B cell (primary cell): ENCODE results near the gene SPHK2. TPM values are rescaled to one million over a fixed set of nuclear protein-coding genes. Genes with fewer than 3 reads are reported as not detected.

Experiments used
- ATAC-seq: fragments of 200-7000 bp; cut with Tn5 transposase; one replicate; pipeline ENCODE4 v1.10.0; 2021; ENCODE audit warnings: low read depth, mild to moderate bottlenecking, moderate number of reproducible peaks, moderate library complexity
- CTCF ChIA-PET: fragments of 350-600 bp; sonication (Branson Sonifier 250); formaldehyde crosslinking; loops from one replicate; lab custom pipeline; 2021; ENCODE audit warnings: antibody characterized with exemption, inconsistent platforms; lab: Charles Lee
- POLR2A ChIA-PET: fragments of 350-600 bp; sonication (Branson Sonifier 250); formaldehyde crosslinking; loops from one replicate; lab custom pipeline; 2021; ENCODE audit warnings: antibody characterized with exemption; lab: Charles Lee
- DNase-seq: peaks from one replicate; pipeline ENCODE4 v3.0.0; 2013
- H2AFZ ChIP-seq: 2 replicates; pipeline ENCODE4 v1.6.1; 2012; ENCODE audit warnings: mild to moderate bottlenecking, low read depth, low read length; ENCODE audit not compliant: insufficient read depth, poor library complexity, severe bottlenecking
- H3K27ac ChIP-seq, 2 donors: 1 replicate in 1 of 2; 2 replicates in 1 of 2; pipeline ENCODE4 v1.5.1; 2012 to 2013; ENCODE audit warnings: low read length in 2 of 2, mild to moderate bottlenecking in 2 of 2, moderate library complexity in 1 of 2
- H3K27me3 ChIP-seq, 4 experiments: fragments of 200-600 bp in 1 of 4; sonication (generic) in 1 of 4; replicated peaks in 1 of 4; 1 replicate in 2 of 4; 2 replicates in 2 of 4; pipeline versions ENCODE4 v1.6.1 to v1.7.0; 2013 to 2016; ENCODE audit warnings: low read length in 3 of 4, mild to moderate bottlenecking in 2 of 4, mixed read lengths in 1 of 4, moderate library complexity in 1 of 4; ENCODE audit not compliant: insufficient read depth in 4 of 4, control insufficient read depth in 3 of 4; ENCODE audit errors: control extremely low read depth in 1 of 4
- H3K36me3 ChIP-seq, 2 experiments: replicated peaks in 1 of 2; 1 replicate in 1 of 2; 2 replicates in 1 of 2; pipeline versions ENCODE4 v1.6.1 to v1.7.1; 2013; ENCODE audit warnings: low read length in 1 of 2; ENCODE audit not compliant: insufficient read depth in 2 of 2, control insufficient read depth in 1 of 2; ENCODE audit errors: control extremely low read depth in 1 of 2, extremely low read depth in 1 of 2
- H3K4me1 ChIP-seq, 2 donors: fragments of 200-600 bp in 1 of 2; sonication (generic) in 1 of 2; 1 replicate in 1 of 2; 2 replicates in 1 of 2; pipeline versions ENCODE4 v1.5.1 to v1.6.1; 2013 to 2017; ENCODE audit warnings: low read length in 2 of 2; ENCODE audit not compliant: control insufficient read depth in 2 of 2, insufficient read depth in 2 of 2
- H3K4me2 ChIP-seq: replicated peaks from 2 replicates; pipeline ENCODE3; 2012; ENCODE audit warnings: mild to moderate bottlenecking, low read depth, low read length; ENCODE audit not compliant: poor library complexity, severe bottlenecking
- H3K4me3 ChIP-seq, 5 experiments: fragments of 200-600 bp in 1 of 5; sonication (generic) in 1 of 5; 1 replicate in 3 of 5; 2 replicates in 2 of 5; pipeline versions ENCODE4 v1.5.1 to v1.7.0; 2011 to 2016; ENCODE audit warnings: low read length in 4 of 5, mild to moderate bottlenecking in 4 of 5, low read depth in 2 of 5, control low read depth in 1 of 5, moderate library complexity in 1 of 5; ENCODE audit not compliant: insufficient read depth in 1 of 5; ENCODE audit errors: control extremely low read depth in 1 of 5, extremely low read depth in 1 of 5
- H3K79me2 ChIP-seq: fragments of 200-600 bp; sonication (generic); one replicate; pipeline ENCODE4 v1.6.0; 2016; ENCODE audit warnings: low read length; ENCODE audit not compliant: control insufficient read depth, insufficient read depth
- H3K9ac ChIP-seq: fragments of 200-600 bp; sonication (generic); 2 replicates; pipeline ENCODE4 v1.6.1; 2017; ENCODE audit warnings: mild to moderate bottlenecking, low read length, moderate library complexity
- H3K9me3 ChIP-seq, 3 donors: one replicate each; pipeline versions ENCODE4 v1.6.1 to v1.7.1; 2013; ENCODE audit warnings: low read length in 2 of 3; ENCODE audit not compliant: control insufficient read depth in 2 of 3, insufficient read depth in 1 of 3; ENCODE audit errors: control extremely low read depth in 1 of 3
- H4K20me1 ChIP-seq: 2 replicates; pipeline ENCODE4 v1.6.0; 2012; ENCODE audit warnings: mild to moderate bottlenecking, low read length; ENCODE audit not compliant: insufficient read depth, control insufficient read depth, poor library complexity, severe bottlenecking
- H3K27ac Mint-ChIP-seq: one replicate; pipeline ENCODE4 v1.8.0; 2021; ENCODE audit warnings: mixed read lengths
- H3K27me3 Mint-ChIP-seq: one replicate; pipeline ENCODE4 v1.8.0; 2021; ENCODE audit warnings: mixed read lengths
- H3K4me1 Mint-ChIP-seq: one replicate; pipeline ENCODE4 v1.8.0; 2021; ENCODE audit warnings: mixed read lengths
- H3K4me3 Mint-ChIP-seq: one replicate; pipeline ENCODE4 v1.8.0; 2021; ENCODE audit warnings: mixed read lengths
- H3K9me3 Mint-ChIP-seq: one replicate; pipeline ENCODE4 v1.8.0; 2022; ENCODE audit warnings: mixed read lengths; ENCODE audit not compliant: insufficient read depth
- EZH2 ChIP-seq: IDR thresholded peaks from 2 replicates; pipeline ENCODE4 v1.6.1; 2012; ENCODE audit warnings: borderline replicate concordance, low read depth, mild to moderate bottlenecking, moderate library complexity, low read length; ENCODE audit not compliant: insufficient read depth, poor library complexity, severe bottlenecking
- WGBS: methylation state at CpG from one replicate; pipeline ENCODE4 v1.1.5; 2013; ENCODE audit warnings: missing lambda C conversion rate; ENCODE audit not compliant: insufficient coverage; 5-methylcytosine and 5-hydroxymethylcytosine counted together
- intact Hi-C: fragments of 100-400 bp; cut with micrococcal nuclease; formaldehyde crosslinking; loops from one replicate; pipeline ENCODE4 v1.10.0; 2022
- polyA plus RNA-seq: library from polyadenylated mRNA; depleted of rRNA; stranded (reverse); fragments of >200 nt; gene quantifications from 2 replicates; pipeline ENCODE4 v1.2.3, GENCODE V29; 2012
- total RNA-seq, 2 donors: library from RNA; stranded (reverse); fragments of 120-200 nt in 1 of 2; gene quantifications; 1 replicate in 1 of 2; 2 replicates in 1 of 2; pipeline versions ENCODE4 v1.2.3 to v1.2.4, GENCODE V29; 2013 to 2022
- TF ChIP-seq, protein P1 (sequence below): fragments of 200-600 bp; IDR thresholded peaks from one replicate; pipeline ENCODE4 v1.8.0; 2022; ENCODE audit warnings: antibody characterized with exemption, mild to moderate bottlenecking

The SPHK2 gene
- total and polyA plus RNA-seq, 2 donors (not counting 1 experiment from before 2014, with no cell fraction given), result 17.0 to 47.3 TPM

DNA sequence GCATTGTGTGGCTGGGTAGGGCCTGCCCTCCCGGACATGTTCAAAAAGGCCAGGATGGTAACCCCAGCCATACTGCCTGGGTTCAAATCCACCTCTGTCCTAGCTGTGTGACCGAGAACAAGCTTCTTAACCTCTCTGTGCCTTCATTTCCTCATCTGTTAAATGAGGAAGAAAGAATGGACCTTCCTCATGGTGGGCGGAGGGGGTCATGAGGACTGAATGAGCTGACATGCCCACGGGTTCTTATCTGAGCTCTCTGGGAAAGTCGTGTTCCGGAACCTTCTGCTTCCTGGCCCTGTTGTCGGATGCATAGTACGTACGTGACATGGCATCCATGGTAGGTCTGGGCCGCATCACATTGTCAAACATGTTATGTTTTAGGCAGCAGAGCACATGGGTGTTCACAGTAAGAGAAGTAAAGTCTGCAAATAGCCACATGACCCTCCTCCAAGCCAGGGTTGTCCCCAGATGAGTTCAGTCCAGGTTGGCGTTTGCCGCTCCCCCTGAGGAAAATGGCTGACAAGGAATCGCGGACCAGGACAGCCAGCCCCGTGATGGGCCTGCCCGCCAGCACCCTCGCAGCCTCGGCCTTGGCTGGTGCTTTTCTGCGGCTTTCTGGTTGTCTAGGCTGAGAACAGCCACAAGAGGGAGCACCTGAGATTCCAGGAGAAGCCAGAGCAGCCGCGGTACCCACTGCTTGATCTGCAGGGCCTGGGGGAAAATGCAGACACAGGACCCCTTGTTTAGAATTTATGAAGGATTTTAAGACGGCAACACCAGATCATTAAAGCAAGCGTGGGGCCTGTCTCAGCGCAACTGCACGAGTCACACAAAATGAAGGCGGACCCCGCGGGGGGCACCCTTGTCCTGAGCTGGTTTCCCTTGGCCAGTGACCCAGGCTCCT lies 55.9 kb downstream of the SPHK2 start:
- ChIA-PET CTCF (interaction anchor here (0.6 to 5.4 kb wide), 25 partner anchors 10 to 1864 kb away, joined by 3 to 51 read pairs (median 3); partner anchors contain the start of gene CA11), POLR2A (interaction anchor here (0.6 to 1.1 kb wide), 3 partner anchors 56 to 506 kb away, joined by 3 to 4 read pairs (median 3); partner anchors contain the start of gene RPL18)
- Histone ChIP-seq H3K9ac (no peak overlapping the region), H3K27ac (no peak overlapping the region), H2AFZ (peak overlapping the region; percentile 39), H3K9me3 (peaks cover 0 to under 1% (median 0%) of the 10 kb centered on the region in 3 donors), H3K79me2 (no peaks in the 10 kb centered on the region), H3K36me3 (no peaks in the 10 kb centered on the region), H3K27me3 (no peaks in the 10 kb centered on the region), H3K4me2 (peak overlapping the region; percentile 51), H4K20me1 (no peaks in the 10 kb centered on the region), H3K4me3 (no peak overlapping the region), H3K4me1 (peaks cover 4 to 10% of the 10 kb centered on the region in 2 donors)
- ATAC-seq, result peak; percentile 94
- DNase-seq, result peak; percentile 87
- intact Hi-C loops, result loop anchor here (1.0 kb wide), 3 partner anchors 14 to 64 kb away; partner anchors contain the start of gene CA11
- Mint-ChIP-seq H3K4me1 (peaks cover 6% of the 10 kb centered on the region), H3K4me3 (no peak overlapping the region), H3K27ac (peak overlapping the region; percentile 32), H3K9me3 (no peaks in the 10 kb centered on the region), H3K27me3 (peaks cover 6% of the 10 kb centered on the region)
- 36% methylated on average over 22 of the region's 28 CpGs for WGBS
- TF ChIP-seq, protein P1, sequence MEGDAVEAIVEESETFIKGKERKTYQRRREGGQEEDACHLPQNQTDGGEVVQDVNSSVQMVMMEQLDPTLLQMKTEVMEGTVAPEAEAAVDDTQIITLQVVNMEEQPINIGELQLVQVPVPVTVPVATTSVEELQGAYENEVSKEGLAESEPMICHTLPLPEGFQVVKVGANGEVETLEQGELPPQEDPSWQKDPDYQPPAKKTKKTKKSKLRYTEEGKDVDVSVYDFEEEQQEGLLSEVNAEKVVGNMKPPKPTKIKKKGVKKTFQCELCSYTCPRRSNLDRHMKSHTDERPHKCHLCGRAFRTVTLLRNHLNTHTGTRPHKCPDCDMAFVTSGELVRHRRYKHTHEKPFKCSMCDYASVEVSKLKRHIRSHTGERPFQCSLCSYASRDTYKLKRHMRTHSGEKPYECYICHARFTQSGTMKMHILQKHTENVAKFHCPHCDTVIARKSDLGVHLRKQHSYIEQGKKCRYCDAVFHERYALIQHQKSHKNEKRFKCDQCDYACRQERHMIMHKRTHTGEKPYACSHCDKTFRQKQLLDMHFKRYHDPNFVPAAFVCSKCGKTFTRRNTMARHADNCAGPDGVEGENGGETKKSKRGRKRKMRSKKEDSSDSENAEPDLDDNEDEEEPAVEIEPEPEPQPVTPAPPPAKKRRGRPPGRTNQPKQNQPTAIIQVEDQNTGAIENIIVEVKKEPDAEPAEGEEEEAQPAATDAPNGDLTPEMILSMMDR, result peak; percentile 86
- no peak for TF ChIP-seq EZH2

DNA sequence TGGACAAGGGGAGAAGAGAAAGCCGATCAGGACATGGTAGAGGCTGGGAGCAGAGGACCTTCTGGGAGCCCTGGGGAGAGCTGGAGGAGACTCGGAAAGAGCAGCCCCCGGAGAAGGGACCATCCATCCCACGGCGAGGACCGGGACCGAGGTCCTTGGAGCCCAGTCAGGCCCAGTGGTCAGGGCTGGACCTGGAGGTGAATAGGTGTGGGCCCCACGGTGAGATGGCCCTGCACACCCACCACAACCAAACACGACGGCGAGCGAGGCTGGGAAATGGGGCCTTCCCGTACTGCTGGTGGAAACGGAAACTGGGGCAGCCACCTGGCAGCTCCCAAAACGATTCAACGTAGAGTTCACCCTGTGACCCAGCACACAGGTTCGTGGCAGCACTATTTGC lies 57.2 kb downstream of the SPHK2 start:
- ATAC-seq (no peak), DNase-seq (no peak)
- Mint-ChIP-seq H3K4me1 (peaks cover 6% of the 10 kb centered on the region), H3K9me3 (no peaks in the 10 kb centered on the region), H3K27ac (no peak overlapping the region), H3K4me3 (no peak overlapping the region), H3K27me3 (peaks cover 6% of the 10 kb centered on the region)
- H3K4me2 ChIP-seq, result no peak overlapping the region
- H2AFZ ChIP-seq, result no peak overlapping the region
- no peak for TF ChIP-seq EZH2
- TF ChIP-seq, protein P1, result no peak
- no peaks in the 10 kb centered on the region for H3K9me3 ChIP-seq
- H3K4me1 ChIP-seq, result peaks cover 4 to 10% of the 10 kb centered on the region in 2 donors
- H3K4me3 ChIP-seq, result no peak overlapping the region
- H3K79me2 ChIP-seq, result no peaks in the 10 kb centered on the region
- whole genome bisulfite sequencing, result 100% methylated on average over 12 of the region's 17 CpGs
- ChIA-PET CTCF (interaction anchor here (1.7 to 5.4 kb wide), 5 partner anchors 24 to 166 kb away, joined by 5 to 51 read pairs (median 7); partner anchors contain the start of gene CA11), POLR2A (no interaction called here)
- no peaks in the 10 kb centered on the region for H3K36me3 ChIP-seq
- intact Hi-C loops, result no loop called here
- H3K9ac ChIP-seq, result no peak overlapping the region
- H4K20me1 ChIP-seq, result no peaks in the 10 kb centered on the region
- no peaks in the 10 kb centered on the region for H3K27me3 ChIP-seq
- no peak overlapping the region for H3K27ac ChIP-seq
